SK-N-SH (cell line): ENCODE results near the gene HTR1D. TPM values are rescaled to one million over a fixed set of nuclear protein-coding genes. Genes with fewer than 3 reads are reported as not detected.

Source experiments
- CTCF ChIA-PET: fragments of 300-600, 350-600 bp; formaldehyde crosslinking; extraction: SDS; loops from one replicate; lab custom pipeline; 2021; lab: Yijun Ruan, JAX
- POLR2A ChIA-PET: fragments of 350-600 bp; sonication (Branson Sonifier 250); formaldehyde crosslinking; extraction: SDS; loops from one replicate; lab custom pipeline; 2020; ENCODE audit warnings: antibody characterized with exemption, inconsistent platforms; lab: Yijun Ruan, JAX
- DNase-seq: peaks from one replicate; pipeline ENCODE4 v3.0.0; 2012
- H2AFZ ChIP-seq: fragments of 200-600 bp; sonication (generic); 2 replicates; pipeline ENCODE4 v1.8.1; 2016; ENCODE audit warnings: antibody characterized with exemption, mild to moderate bottlenecking, low read depth
- H3F3A ChIP-seq: fragments of 200-600 bp; sonication (generic); replicated peaks from 2 replicates; pipeline ENCODE3; 2016; ENCODE audit warnings: antibody characterized with exemption, mild to moderate bottlenecking; ENCODE audit not compliant: insufficient read depth
- H3K27ac ChIP-seq, 2 experiments: fragments of 200-500 bp in 1 of 2; fragments of 200-600 bp in 1 of 2; sonication (Bioruptor generic) in 1 of 2; sonication (generic), shearing (Covaris generic) in 1 of 2; 2 replicates each; pipeline versions ENCODE4 v1.5.1 to v1.6.1; 2014 to 2016; ENCODE audit warnings: low read depth in 2 of 2, inconsistent platforms in 1 of 2, low read length in 1 of 2, mild to moderate bottlenecking in 1 of 2, mixed read lengths in 1 of 2
- H3K27me3 ChIP-seq: fragments of 200-600 bp; sonication (generic), shearing (Covaris generic); 2 replicates; pipeline ENCODE4 v1.6.1; 2016; ENCODE audit warnings: mixed run types; ENCODE audit not compliant: insufficient read depth
- H3K36me3 ChIP-seq, 2 experiments: fragments of 200-500 bp in 1 of 2; fragments of 200-600 bp in 1 of 2; sonication (Bioruptor generic) in 1 of 2; sonication (generic) in 1 of 2; replicated peaks in 1 of 2; 2 replicates each; pipeline versions ENCODE3 to v1.5.1; 2014 to 2016; ENCODE audit warnings: low read length in 1 of 2, mild to moderate bottlenecking in 1 of 2; ENCODE audit not compliant: insufficient read depth in 2 of 2, control insufficient read depth in 1 of 2
- H3K4me1 ChIP-seq, 2 experiments: fragments of 200-500 bp in 1 of 2; fragments of 200-600 bp in 1 of 2; sonication (Bioruptor generic) in 1 of 2; sonication (generic), shearing (Covaris generic) in 1 of 2; 2 replicates each; pipeline versions ENCODE4 v1.5.1 to v1.6.1; 2014 to 2016; ENCODE audit warnings: low read depth in 1 of 2, low read length in 1 of 2, mixed run types in 1 of 2; ENCODE audit not compliant: insufficient read depth in 2 of 2, control insufficient read depth in 1 of 2
- H3K4me2 ChIP-seq: fragments of 200-600 bp; sonication (generic), shearing (Covaris generic); 2 replicates; pipeline ENCODE4 v1.6.1; 2017; ENCODE audit warnings: mixed run types
- H3K4me3 ChIP-seq, 2 experiments: fragments of 200-500 bp in 1 of 2; fragments of 200-600 bp in 1 of 2; sonication (Bioruptor generic) in 1 of 2; sonication (generic), shearing (Covaris generic) in 1 of 2; 2 replicates each; pipeline versions ENCODE4 v1.5.1 to v1.8.1; 2014 to 2016; ENCODE audit warnings: low read depth in 2 of 2, inconsistent platforms in 1 of 2, low read length in 1 of 2, mild to moderate bottlenecking in 1 of 2, mixed read lengths in 1 of 2, moderate library complexity in 1 of 2
- H3K79me2 ChIP-seq: fragments of 200-600 bp; sonication (generic); 2 replicates; pipeline ENCODE4 v1.8.1; 2017; ENCODE audit warnings: mild to moderate bottlenecking; ENCODE audit not compliant: insufficient read depth
- H3K9ac ChIP-seq: fragments of 200-600 bp; sonication (generic); 2 replicates; pipeline ENCODE4 v1.6.1; 2017; ENCODE audit warnings: mixed run types
- H3K9me2 ChIP-seq: fragments of 200-600 bp; sonication (generic); 2 replicates; pipeline ENCODE4 v1.6.1; 2017; ENCODE audit warnings: mixed run types
- H3K9me3 ChIP-seq: fragments of 200-600 bp; sonication (generic); 2 replicates; pipeline ENCODE4 v1.6.1; 2017; ENCODE audit warnings: mixed run types, mild to moderate bottlenecking, moderate library complexity
- H4K20me1 ChIP-seq: fragments of 200-600 bp; sonication (generic); 2 replicates; pipeline ENCODE4 v1.6.1; 2017; ENCODE audit warnings: mild to moderate bottlenecking, mixed run types; ENCODE audit not compliant: insufficient read depth
- FOSL2 ChIP-seq: IDR thresholded peaks from 2 replicates; pipeline ENCODE4 v1.4.0; 2012; ENCODE audit warnings: low read depth, mild to moderate bottlenecking, moderate library complexity, borderline replicate concordance
- FOXM1 ChIP-seq: IDR thresholded peaks from 2 replicates; pipeline ENCODE4 v1.4.0; 2012; ENCODE audit warnings: low read depth, mild to moderate bottlenecking
- GABPA ChIP-seq: IDR thresholded peaks from 2 replicates; pipeline ENCODE4 v1.4.0; 2012; ENCODE audit warnings: low read depth, mild to moderate bottlenecking
- JUND ChIP-seq: IDR thresholded peaks from 2 replicates; pipeline ENCODE4 v1.4.0; 2012
- MXI1 ChIP-seq: IDR thresholded peaks from 2 replicates; pipeline ENCODE4 v1.6.1; 2012; ENCODE audit warnings: mild to moderate bottlenecking, low read depth, low read length, improper control_type of control experiment
- NRF1 ChIP-seq: IDR thresholded peaks from 2 replicates; pipeline ENCODE4 v1.6.1; 2012; ENCODE audit warnings: low read depth, mild to moderate bottlenecking, low read length
- POLR2AphosphoS5 ChIP-seq: IDR thresholded peaks from 2 replicates; pipeline ENCODE4 v1.6.1; 2012; ENCODE audit warnings: low read depth, low read length
- RCOR1 ChIP-seq: fragments of 150-350 bp; IDR thresholded peaks from 2 replicates; pipeline ENCODE4 v1.6.1; 2017; ENCODE audit warnings: antibody characterized with exemption, low read length
- REST ChIP-seq: IDR thresholded peaks from 2 replicates; pipeline ENCODE4 v1.6.1; 2012; ENCODE audit warnings: mild to moderate bottlenecking, low read depth, low read length, moderate library complexity
- RFX5 ChIP-seq: IDR thresholded peaks from 2 replicates; pipeline ENCODE4 v1.6.1; 2012; ENCODE audit warnings: mild to moderate bottlenecking, improper control_type of control experiment, low read length
- RXRA ChIP-seq: IDR thresholded peaks from 2 replicates; pipeline ENCODE4 v1.4.0; 2012; ENCODE audit warnings: low read depth, mild to moderate bottlenecking, borderline replicate concordance
- SIN3A ChIP-seq: IDR thresholded peaks from 2 replicates; pipeline ENCODE4 v1.6.1; 2012; ENCODE audit warnings: low read depth, mild to moderate bottlenecking, low read length, moderate library complexity, borderline replicate concordance
- TAF1 ChIP-seq: IDR thresholded peaks from 2 replicates; pipeline ENCODE4 v1.6.1; 2012; ENCODE audit warnings: low read depth, mild to moderate bottlenecking, low read length, moderate library complexity, borderline replicate concordance
- WGBS: methylation state at CpG from one replicate; pipeline ENCODE4 v1.1.6; 2017; ENCODE audit warnings: low lambda C conversion rate; 5-methylcytosine and 5-hydroxymethylcytosine counted together
- polyA plus RNA-seq, 3 experiments: library from polyadenylated mRNA; depleted of rRNA; stranded (reverse); fragments of >200 nt; gene quantifications; 2 replicates each; pipeline ENCODE4 v1.2.3, GENCODE V29; 2012

Gene HTR1D
- polyA plus RNA-seq, 1 of the 3 experiments (the other 2 are of a cell fraction), result 0.39 TPM

- H3F3A ChIP-seq, result peaks cover 11% of the 10 kb centered on the region
- no peak for TF ChIP-seq JUND
- no peak for TF ChIP-seq NRF1
- TF ChIP-seq MXI1, result peak; percentile 48; the same call in 1 of the 2 replicates
- TF ChIP-seq POLR2AphosphoS5, result peak; percentile 95
- no peak for TF ChIP-seq FOSL2
- 0 out of 2 replicates have a peak, but pooled peaks have one; percentile 72 for TF ChIP-seq SIN3A
- no peak for TF ChIP-seq RXRA
- peak; percentile 99 for TF ChIP-seq TAF1
- peak; percentile 78 for TF ChIP-seq REST
- no peak for TF ChIP-seq FOXM1
- 0 out of 2 replicates have a peak, but pooled peaks have one; percentile 1 for TF ChIP-seq GABPA
- TF ChIP-seq RCOR1, result 0 out of 2 replicates have a peak, but pooled peaks have one; percentile 40
- peak within 1 kb of the TSS; percentile 89 for H3K4me2 ChIP-seq
- CTCF ChIA-PET, result interaction anchor here (0.7 to 11.6 kb wide), 3 partner anchors 16 to 450 kb away, joined by 3 to 96 read pairs (median 16); no protein-coding TSS in a partner anchor
- H3K79me2 ChIP-seq, result peaks cover 45% of the 10 kb centered on the region
- H3K4me1 ChIP-seq, result peaks cover 10 to 16% of the 10 kb centered on the region in 2 experiments
- no peaks in the 10 kb centered on the region for H3K9me2 ChIP-seq
- H4K20me1 ChIP-seq, result peaks cover 41% of the 10 kb centered on the region
- peak; percentile 93 for DNase-seq
- H3K9me3 ChIP-seq, result no peaks in the 10 kb centered on the region
- peak within 1 kb of the TSS; percentile 95 for H3K9ac ChIP-seq
- H3K27ac ChIP-seq, result peak within 1 kb of the TSS; percentile 80 to 94
- peak within 1 kb of the TSS; percentile 48; the same call in 1 of the 2 replicates for H2AFZ ChIP-seq
- H3K36me3 ChIP-seq, result no peaks in the 10 kb centered on the region
- H3K4me3 ChIP-seq, result peak within 1 kb of the TSS; percentile 71 to 96
- no peaks in the 10 kb centered on the region for H3K27me3 ChIP-seq
- 29% methylated on average over 30 of the region's 56 CpGs for WGBS
- POLR2A ChIA-PET, result interaction anchor here (1.2 kb wide), 1 partner anchor 9 kb away, joined by 3 read pairs; no protein-coding TSS in a partner anchor
Measured at GRCh38 chr1:23168445-23169194, 48.7 kb downstream of the HTR1D start, which contains the start of gene LUZP1. TSS of gene LUZP1 (minus strand) at chr1:23168856.

- Histone ChIP-seq H3K27ac (peak overlapping the region; percentile 80 to 94), H3K4me1 (peaks cover 10 to 16% of the 10 kb centered on the region in 2 experiments), H3K4me3 (peak overlapping the region; percentile 71 to 96), H3K27me3 (no peaks in the 10 kb centered on the region), H4K20me1 (peaks cover 46% of the 10 kb centered on the region), H3K79me2 (peaks cover 51% of the 10 kb centered on the region), H3K9ac (peak overlapping the region; percentile 95), H3K4me2 (peak overlapping the region; percentile 77), H3K36me3 (no peaks in the 10 kb centered on the region), H3F3A (peaks cover 11% of the 10 kb centered on the region), H3K9me2 (no peaks in the 10 kb centered on the region), H3K9me3 (no peaks in the 10 kb centered on the region), H2AFZ (peak overlapping the region; percentile 48; the same call in 1 of the 2 replicates)
- ChIA-PET POLR2A (interaction anchor here (0.6 kb wide), 1 partner anchor 1524 kb away, joined by 7 read pairs; no protein-coding TSS in a partner anchor), CTCF (interaction anchor here (0.7 to 11.6 kb wide), 4 partner anchors 16 to 451 kb away, joined by 3 to 96 read pairs (median 10); no protein-coding TSS in a partner anchor)
- peak; percentile 87 for DNase-seq
- WGBS, result 3% methylated on average over 12 of the region's 49 CpGs
- TF ChIP-seq GABPA (peak; percentile 39; the same call in 1 of the 2 replicates), RFX5 (no peak)
Measured at GRCh38 chr1:23168079-23168444, 49.2 kb downstream of the HTR1D start.
